ENCODE measurements around the gene GPC1.

Gene GPC1

GRCh38 chr2:240442891-240443715, 7.6 kb downstream of the GPC1 start:
- no peak for DNase-seq (ENCODE audit: low read depth in 2 of 2)

- DNase-seq (ENCODE audit: low read depth in 2 of 2): no peak
These were observed 8.4 kb downstream of the GPC1 start for GRCh38 chr2:240443891-240444301.

- no peak for DNase-seq (ENCODE audit: low read depth in 2 of 2)
These were observed 9.0 kb downstream of the GPC1 start for GRCh38 chr2:240444464-240444863.

DNA sequence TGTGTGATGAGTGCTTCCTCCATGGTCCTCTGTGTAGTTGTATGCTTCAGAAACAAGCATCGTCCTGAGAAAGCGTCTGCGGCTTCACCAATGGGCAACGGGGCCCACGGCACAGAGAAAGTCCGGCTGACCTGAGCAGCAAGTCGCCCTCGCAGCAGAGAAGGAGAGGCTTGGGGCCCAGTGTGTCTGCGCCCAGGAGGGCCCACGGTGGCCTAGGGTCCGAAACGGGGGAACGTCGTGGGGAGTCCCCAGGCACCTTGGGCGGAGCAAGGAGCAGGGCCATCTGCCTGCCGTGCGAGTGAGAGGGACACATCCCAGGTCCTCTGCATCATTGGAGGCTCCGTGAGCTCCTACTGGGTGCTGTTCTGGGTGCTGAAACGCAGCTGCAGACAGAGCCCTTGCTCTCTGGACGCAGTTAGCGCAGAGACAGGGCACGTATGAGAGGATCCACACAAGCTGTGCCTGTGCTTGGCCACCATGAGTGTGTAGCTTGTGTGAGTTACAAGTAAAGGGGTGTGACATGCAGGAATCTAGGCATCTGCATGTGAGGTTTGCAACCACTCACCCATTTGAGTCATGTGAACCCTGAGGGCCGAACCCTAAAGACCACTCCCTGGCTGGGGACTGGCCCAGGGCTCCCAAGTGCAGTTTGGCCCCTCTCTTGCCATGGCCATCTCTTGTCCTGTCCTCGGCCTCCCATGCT, 10.6 kb downstream of the GPC1 start:
- DNase-seq (ENCODE audit: low read depth in 2 of 2): no peak

- no peak for DNase-seq (ENCODE audit: low read depth in 2 of 2)
These were observed 11.3 kb downstream of the GPC1 start for GRCh38 chr2:240446664-240447175.

- no peak for DNase-seq (ENCODE audit: low read depth in 2 of 2)
These were observed 11.9 kb downstream of the GPC1 start for GRCh38 chr2:240447331-240447730.

GRCh38 chr2:240447934-240448333, 12.5 kb downstream of the GPC1 start:
- no peak for DNase-seq (ENCODE audit: low read depth in 2 of 2)

DNA sequence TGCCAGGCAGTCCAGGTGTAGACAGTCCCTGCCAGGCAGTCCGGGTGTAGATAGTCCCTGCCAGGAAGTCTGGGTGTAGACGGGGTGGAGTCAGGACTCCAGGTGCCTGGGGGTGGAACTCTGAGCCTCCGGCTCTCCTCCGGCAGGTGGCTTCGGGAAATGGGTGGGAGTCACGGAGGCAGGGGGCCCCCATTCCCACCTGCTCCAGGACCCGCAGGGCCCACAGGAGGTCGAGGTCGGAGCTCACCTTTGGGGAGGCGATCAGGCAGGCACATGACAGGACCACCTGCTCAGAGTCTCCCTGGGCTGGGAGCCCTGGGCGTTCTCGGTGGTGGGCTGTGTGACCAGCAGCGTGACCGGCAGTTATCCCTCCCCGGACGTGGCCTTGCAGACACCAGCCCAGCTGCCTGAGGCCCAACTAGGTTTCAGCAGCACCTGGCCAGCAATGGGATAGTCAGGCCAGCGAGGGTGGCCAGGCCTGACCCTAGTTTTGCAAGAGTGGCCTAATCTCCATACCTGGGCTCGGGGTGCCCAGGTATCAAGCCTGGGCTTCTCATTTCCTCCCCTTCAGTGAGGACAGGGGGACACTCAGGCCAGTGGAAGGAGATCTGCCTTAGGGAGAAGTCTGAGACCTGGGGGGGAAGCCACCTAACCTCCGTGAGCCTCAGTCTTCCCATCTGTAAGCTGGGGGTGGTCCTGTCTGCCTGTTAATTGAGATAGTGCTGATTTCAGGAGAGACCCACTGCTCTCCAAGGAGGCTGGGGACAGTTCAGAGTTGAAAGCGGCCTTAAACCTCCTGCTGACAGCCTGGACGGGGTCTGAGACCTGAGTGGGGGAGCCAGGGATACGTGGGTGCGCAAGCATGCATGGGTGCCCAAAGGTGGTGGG, 13.2 kb downstream of the GPC1 start:
- no peak for DNase-seq (ENCODE audit: low read depth in 2 of 2)

DNA sequence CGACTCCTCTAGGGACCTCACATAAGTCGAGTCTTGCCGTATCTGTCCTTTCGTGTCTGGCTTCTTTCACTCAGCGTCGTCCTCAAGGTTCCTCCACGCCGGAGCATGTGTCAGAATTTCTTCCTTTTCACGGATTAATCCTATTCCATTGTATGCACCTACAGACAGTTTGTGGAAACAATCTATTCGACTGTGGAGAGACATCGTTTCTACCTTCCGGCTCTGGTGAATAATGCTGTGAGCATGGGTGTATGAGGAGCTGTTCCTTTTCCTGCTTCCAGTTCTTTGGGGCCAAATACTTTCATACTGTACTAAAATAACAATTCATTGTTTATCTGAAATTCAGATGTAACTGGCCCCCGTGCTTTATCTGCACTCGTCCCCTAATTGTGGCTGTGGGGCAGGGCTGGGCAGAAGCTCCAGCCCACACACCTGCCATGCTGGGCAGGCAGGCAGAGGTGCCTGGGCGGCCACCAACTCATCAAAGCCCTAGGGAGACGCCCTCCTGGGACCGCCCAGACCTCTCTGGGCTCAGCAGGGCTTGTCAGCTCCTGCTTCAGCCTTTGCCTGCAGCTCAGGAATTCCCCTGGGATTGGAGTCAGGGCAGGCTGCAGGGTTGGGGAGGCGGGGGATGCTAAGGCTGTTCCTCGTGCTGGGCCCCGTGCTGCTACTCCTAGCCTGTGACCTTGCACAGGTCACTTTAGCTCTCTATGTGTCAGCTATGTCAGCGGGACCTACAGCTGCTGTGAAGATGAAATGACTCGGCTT, 14.5 kb downstream of the GPC1 start:
- DNase-seq (ENCODE audit: low read depth in 2 of 2): no peak

DNA sequence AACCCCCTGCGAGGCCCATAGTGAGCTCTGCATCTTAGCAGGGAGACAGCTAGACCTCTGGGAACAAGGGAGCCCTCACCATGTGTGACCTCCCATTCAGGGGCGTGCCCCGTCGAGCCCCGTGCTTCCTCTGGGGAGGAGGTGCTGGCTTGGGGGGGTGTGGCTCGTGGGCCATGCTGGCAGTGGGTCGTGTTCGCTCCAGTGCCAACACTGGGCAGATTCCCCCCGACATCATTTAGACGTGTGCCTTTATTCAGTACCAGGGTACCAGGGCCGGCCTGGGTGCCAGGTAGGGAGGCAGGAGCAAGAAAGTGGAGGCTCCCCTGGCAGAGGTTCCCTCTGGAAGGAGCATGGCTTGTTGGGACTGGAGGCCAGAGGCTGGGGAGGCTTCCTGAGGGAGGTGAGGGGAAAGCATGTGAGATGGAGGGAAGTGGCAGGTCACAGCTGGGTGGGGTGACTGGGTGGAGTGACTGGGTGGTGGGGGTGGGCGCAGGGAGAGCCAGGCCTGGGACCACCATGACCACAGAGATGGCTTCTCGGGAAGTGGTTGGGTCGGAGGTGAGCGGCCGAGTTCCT, 15.2 kb downstream of the GPC1 start:
- no peak for DNase-seq (ENCODE audit: low read depth in 2 of 2)

- DNase-seq (ENCODE audit: low read depth in 2 of 2): no peak
These were observed 15.7 kb downstream of the GPC1 start for GRCh38 chr2:240451108-240451611.

GRCh38 chr2:240451791-240452461, 16.5 kb downstream of the GPC1 start:
- DNase-seq (ENCODE audit: low read depth in 2 of 2): no peak

GRCh38 chr2:240452462-240453256, 17.2 kb downstream of the GPC1 start:
- no peak for DNase-seq (ENCODE audit: low read depth in 2 of 2)

- no peak for DNase-seq (ENCODE audit: low read depth in 2 of 2)
These were observed 18.1 kb downstream of the GPC1 start for GRCh38 chr2:240453461-240454105.

GRCh38 chr2:240454106-240454901, 18.8 kb downstream of the GPC1 start:
- DNase-seq (ENCODE audit: low read depth in 2 of 2): no peak

- DNase-seq (ENCODE audit: low read depth in 2 of 2): no peak
These were observed 19.8 kb downstream of the GPC1 start for GRCh38 chr2:240455272-240455646.

- no peak for DNase-seq (ENCODE audit: low read depth in 2 of 2)
These were observed 20.4 kb downstream of the GPC1 start for GRCh38 chr2:240455647-240456446.

All from stimulated activated CD4-positive, alpha-beta T cell treated with anti-CD3 and anti-CD28 coated beads, Interleukin-1b, Interleukin-23, amount 100 ng/mL, for 1 hour (primary cell).